Smooth muscle cell (in vitro differentiated cells): ENCODE results near the gene CLDND1. TPM values are rescaled to one million over a fixed set of nuclear protein-coding genes. Genes with fewer than 3 reads are reported as not detected.

Experiments used
- DNase-seq: peaks from one replicate; lab custom pipeline; 2025; ENCODE audit not compliant: unreplicated experiment; lab: John Stamatoyannopoulos, UW
- H2AFZ ChIP-seq: fragments of 200-600 bp; sonication (generic); 2 replicates; pipeline ENCODE4 v1.6.0; 2016; ENCODE audit warnings: antibody characterized with exemption, low read depth, mild to moderate bottlenecking
- H3F3A ChIP-seq: fragments of 200-600 bp; sonication (generic); 2 replicates; pipeline ENCODE4 v1.6.0; 2017; ENCODE audit warnings: antibody characterized with exemption, low read depth
- H3K27ac ChIP-seq: fragments of 200-600 bp; sonication (generic); 2 replicates; pipeline ENCODE4 v1.5.1; 2016; ENCODE audit warnings: low read depth, mild to moderate bottlenecking
- H3K27me3 ChIP-seq: fragments of 200-600 bp; sonication (generic); 2 replicates; pipeline ENCODE4 v1.6.1; 2016; ENCODE audit warnings: low read depth, mild to moderate bottlenecking
- H3K36me3 ChIP-seq: fragments of 200-600 bp; sonication (generic); 2 replicates; pipeline ENCODE4 v1.5.1; 2016; ENCODE audit warnings: low read depth
- H3K4me1 ChIP-seq: fragments of 200-600 bp; sonication (generic); 2 replicates; pipeline ENCODE4 v1.5.1; 2016; ENCODE audit warnings: low read depth
- H3K4me2 ChIP-seq: fragments of 200-600 bp; sonication (generic); 2 replicates; pipeline ENCODE4 v1.6.0; 2016; ENCODE audit warnings: mild to moderate bottlenecking
- H3K4me3 ChIP-seq: fragments of 200-600 bp; sonication (generic); 2 replicates; pipeline ENCODE4 v1.5.1; 2016; ENCODE audit warnings: mild to moderate bottlenecking
- H3K79me2 ChIP-seq: fragments of 200-600 bp; sonication (generic); 2 replicates; pipeline ENCODE4 v1.6.0; 2016; ENCODE audit warnings: low read depth, mild to moderate bottlenecking
- H3K9ac ChIP-seq: fragments of 200-600 bp; sonication (generic); 2 replicates; pipeline ENCODE4 v1.6.0; 2016; ENCODE audit warnings: low read depth
- H3K9me3 ChIP-seq: fragments of 200-600 bp; sonication (generic); replicated peaks from 2 replicates; pipeline ENCODE4 v1.5.1; 2016; ENCODE audit warnings: low read depth
- H4K20me1 ChIP-seq: fragments of 200-600 bp; sonication (generic); 2 replicates; pipeline ENCODE4 v1.6.0; 2016; ENCODE audit warnings: low read depth
- WGBS: methylation state at CpG from one replicate; pipeline ENCODE4 v1.1.7; 2016; ENCODE audit warnings: low lambda C conversion rate; 5-methylcytosine and 5-hydroxymethylcytosine counted together
- polyA plus RNA-seq: library from polyadenylated mRNA; unstranded; fragments of >200 nt; fragmentation: Nextera tagmentation; extraction: Ambion mirVana; gene quantifications from 2 replicates; pipeline ENCODE4 v1.2.1, GENCODE V29; 2016
- total RNA-seq: library from RNA; depleted of rRNA; stranded (reverse); fragments of >200 nt; gene quantifications from 2 replicates; pipeline ENCODE4 v1.2.3, GENCODE V29; 2014
- TF ChIP-seq, protein P1 (sequence below): fragments of 200-600 bp; sonication (generic); IDR thresholded peaks from 2 replicates; pipeline ENCODE4 v1.5.1; 2017; ENCODE audit warnings: borderline replicate concordance, mild to moderate bottlenecking, antibody characterized with exemption; ENCODE audit not compliant: insufficient read depth, poor library complexity, severe bottlenecking

The CLDND1 gene
- total and polyA plus RNA-seq, 2 experiments from 2014 or later, result 111 to 161 TPM

DNA sequence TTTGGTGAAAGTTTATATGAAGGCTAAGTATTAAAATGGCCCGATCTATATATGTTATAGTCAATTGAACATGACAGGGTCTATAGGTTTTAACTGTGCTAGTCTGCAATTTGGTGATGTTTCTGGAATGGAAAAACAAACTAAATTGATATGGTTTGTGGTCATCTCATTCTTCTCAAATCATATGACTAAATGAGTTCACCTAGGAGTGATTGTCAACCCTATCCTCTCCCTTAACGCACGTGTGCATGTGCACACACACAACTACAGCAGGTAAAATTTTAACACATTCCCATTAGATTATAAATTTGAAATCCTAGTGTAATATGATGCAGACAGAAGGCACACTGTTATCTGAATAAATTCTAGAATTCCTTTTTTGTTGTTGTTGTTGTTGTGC lies 9.0 kb downstream of the CLDND1 start:
- no peak overlapping the region for H3K4me2 ChIP-seq
- no peak overlapping the region for H3K27ac ChIP-seq
- TF ChIP-seq, protein P1, sequence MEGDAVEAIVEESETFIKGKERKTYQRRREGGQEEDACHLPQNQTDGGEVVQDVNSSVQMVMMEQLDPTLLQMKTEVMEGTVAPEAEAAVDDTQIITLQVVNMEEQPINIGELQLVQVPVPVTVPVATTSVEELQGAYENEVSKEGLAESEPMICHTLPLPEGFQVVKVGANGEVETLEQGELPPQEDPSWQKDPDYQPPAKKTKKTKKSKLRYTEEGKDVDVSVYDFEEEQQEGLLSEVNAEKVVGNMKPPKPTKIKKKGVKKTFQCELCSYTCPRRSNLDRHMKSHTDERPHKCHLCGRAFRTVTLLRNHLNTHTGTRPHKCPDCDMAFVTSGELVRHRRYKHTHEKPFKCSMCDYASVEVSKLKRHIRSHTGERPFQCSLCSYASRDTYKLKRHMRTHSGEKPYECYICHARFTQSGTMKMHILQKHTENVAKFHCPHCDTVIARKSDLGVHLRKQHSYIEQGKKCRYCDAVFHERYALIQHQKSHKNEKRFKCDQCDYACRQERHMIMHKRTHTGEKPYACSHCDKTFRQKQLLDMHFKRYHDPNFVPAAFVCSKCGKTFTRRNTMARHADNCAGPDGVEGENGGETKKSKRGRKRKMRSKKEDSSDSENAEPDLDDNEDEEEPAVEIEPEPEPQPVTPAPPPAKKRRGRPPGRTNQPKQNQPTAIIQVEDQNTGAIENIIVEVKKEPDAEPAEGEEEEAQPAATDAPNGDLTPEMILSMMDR, result no peak
- no peak overlapping the region for H3K9ac ChIP-seq
- H2AFZ ChIP-seq, result no peak overlapping the region
- 99% methylated on average over 3 of the region's 3 CpGs for WGBS
- H3K79me2 ChIP-seq, result peaks cover 16% of the 10 kb centered on the region
- peaks cover 25% of the 10 kb centered on the region for H4K20me1 ChIP-seq
- peaks cover 6% of the 10 kb centered on the region for H3F3A ChIP-seq
- H3K9me3 ChIP-seq, result no peaks in the 10 kb centered on the region
- H3K36me3 ChIP-seq, result peaks cover 7% of the 10 kb centered on the region
- H3K27me3 ChIP-seq, result no peaks in the 10 kb centered on the region
- no peaks in the 10 kb centered on the region for H3K4me1 ChIP-seq
- DNase-seq, result no peak
- H3K4me3 ChIP-seq, result no peak overlapping the region

DNA sequence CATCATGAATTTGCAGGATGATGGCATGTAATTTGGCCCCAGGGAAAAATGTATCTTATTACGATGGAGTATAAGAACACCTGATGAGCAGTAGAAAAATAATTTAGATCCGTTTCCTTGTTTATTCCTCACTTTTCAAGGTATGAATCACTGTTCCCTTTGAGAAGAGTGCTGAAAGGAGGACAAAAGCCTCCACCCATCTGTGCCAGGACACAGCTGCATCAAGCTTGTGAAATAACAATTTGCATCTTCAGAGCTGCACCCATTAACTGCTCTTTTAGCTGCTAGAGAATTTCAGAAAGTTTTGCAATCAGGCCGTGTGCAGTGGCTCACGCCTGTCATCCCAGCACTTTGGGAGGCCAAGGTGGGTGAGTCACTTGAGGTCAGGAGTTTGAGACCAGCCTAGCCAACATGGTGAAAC lies 9.6 kb downstream of the CLDND1 start:
- H3K36me3 ChIP-seq, result peaks cover 7% of the 10 kb centered on the region
- WGBS, result 53% methylated on average over 4 of the region's 4 CpGs
- no peak overlapping the region for H2AFZ ChIP-seq
- no peak overlapping the region for H3K4me2 ChIP-seq
- no peaks in the 10 kb centered on the region for H3K9me3 ChIP-seq
- H3K79me2 ChIP-seq, result peaks cover 10% of the 10 kb centered on the region
- H3K27ac ChIP-seq, result peak overlapping the region; percentile 27
- no peak overlapping the region for H3K9ac ChIP-seq
- peaks cover 6% of the 10 kb centered on the region for H3F3A ChIP-seq
- DNase-seq, result no peak
- H4K20me1 ChIP-seq, result peaks cover 20% of the 10 kb centered on the region
- no peaks in the 10 kb centered on the region for H3K4me1 ChIP-seq
- H3K4me3 ChIP-seq, result no peak overlapping the region
- no peaks in the 10 kb centered on the region for H3K27me3 ChIP-seq
- TF ChIP-seq, protein P1, result no peak

DNA sequence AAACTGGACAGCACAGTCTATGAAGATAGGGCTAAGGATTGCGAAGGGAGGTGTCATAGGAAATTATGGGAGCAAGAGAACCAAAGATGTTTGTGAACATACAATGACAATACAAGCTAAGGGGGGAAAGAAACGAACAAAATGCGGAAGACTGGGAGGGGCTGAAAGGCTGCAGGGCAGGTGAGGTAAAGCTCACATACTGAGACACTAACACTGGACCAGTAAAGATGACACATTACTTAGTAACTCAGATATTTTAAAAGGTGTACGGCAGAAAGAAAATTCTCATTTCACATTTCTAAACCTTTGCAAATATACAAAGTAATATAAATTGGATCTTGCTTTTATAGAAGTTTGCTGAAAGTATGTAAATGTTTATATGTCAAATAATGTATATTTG lies 10.1 kb downstream of the CLDND1 start:
- Histone ChIP-seq H3K79me2 (peaks cover 5% of the 10 kb centered on the region), H4K20me1 (peaks cover 15% of the 10 kb centered on the region), H3K36me3 (peaks cover 7% of the 10 kb centered on the region), H3K4me2 (no peak overlapping the region), H3K4me1 (no peaks in the 10 kb centered on the region), H3K9ac (no peak overlapping the region), H2AFZ (no peak overlapping the region), H3F3A (peaks cover 6% of the 10 kb centered on the region), H3K27me3 (no peaks in the 10 kb centered on the region), H3K27ac (peak overlapping the region; percentile 27), H3K9me3 (no peaks in the 10 kb centered on the region), H3K4me3 (no peak overlapping the region)
- no peak for DNase-seq
- 83% methylated on average over 4 of the region's 4 CpGs for WGBS
- TF ChIP-seq, protein P1, result no peak

DNA sequence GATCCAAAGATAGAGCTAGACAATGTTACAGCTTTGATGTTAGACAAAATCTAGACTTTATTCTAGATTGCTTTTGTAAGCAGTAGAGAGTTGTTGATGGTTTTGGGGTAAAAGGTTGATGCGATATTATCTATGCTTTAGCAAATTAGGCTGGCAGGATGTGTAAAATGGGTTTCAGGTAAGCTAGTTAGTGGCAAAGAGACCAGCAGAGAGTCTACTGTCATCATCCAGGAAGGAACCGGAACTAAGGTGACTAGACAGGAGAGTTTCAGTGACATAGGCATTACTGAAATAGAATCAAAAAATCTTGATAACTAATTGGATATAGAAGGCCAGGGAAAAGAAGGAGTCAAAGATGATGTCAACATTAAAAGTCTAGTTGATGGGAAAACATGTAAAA lies 14.1 kb downstream of the CLDND1 start:
- Histone ChIP-seq H3K36me3 (no peaks in the 10 kb centered on the region), H4K20me1 (no peaks in the 10 kb centered on the region), H2AFZ (no peak overlapping the region), H3K9me3 (no peaks in the 10 kb centered on the region), H3K79me2 (no peaks in the 10 kb centered on the region), H3K9ac (no peak overlapping the region), H3K4me3 (no peak overlapping the region), H3K4me1 (no peaks in the 10 kb centered on the region), H3F3A (no peaks in the 10 kb centered on the region), H3K27ac (no peak overlapping the region), H3K4me2 (no peak overlapping the region), H3K27me3 (no peaks in the 10 kb centered on the region)
- TF ChIP-seq, protein P1, result no peak
- DNase-seq, result no peak
- WGBS, result 96% methylated on average over 2 of the region's 2 CpGs
